PC-3 (cell line): ENCODE results near the gene MED26. TPM values are rescaled to one million over a fixed set of nuclear protein-coding genes. Genes with fewer than 3 reads are reported as not detected.

Experiments used
- ATAC-seq: fragments of 200-7000 bp; cut with Tn5 transposase; 2 replicates; pipeline ENCODE4 v1.9.1; 2020; ENCODE audit warnings: mild to moderate bottlenecking, moderate library complexity
- Bru-seq: library from RNA; stranded (reverse); fragments of 400-500 nt; gene quantifications from one replicate; lab custom pipeline; 2021; lab: Mats Ljungman, UMichigan
- BruChase-seq, 2 experiments: library from RNA; stranded (reverse); fragments of 400-500 nt; gene quantifications; one replicate each; lab custom pipeline; 2021; lab: Mats Ljungman, UMichigan
- BruUV-seq: library from RNA; stranded (reverse); fragments of 400-500 nt; replicated peaks from 2 replicates; lab custom pipeline; 2021; lab: Mats Ljungman, UMichigan
- CTCF ChIA-PET: fragments of 300-600 bp; sonication (Branson Sonifier 250); formaldehyde crosslinking; loops from one replicate; lab custom pipeline; 2022; ENCODE audit warnings: antibody characterized with exemption; lab: Charles Lee
- POLR2A ChIA-PET: fragments of 300-600 bp; sonication (Branson Sonifier 250); formaldehyde crosslinking; loops from one replicate; lab custom pipeline; 2022; ENCODE audit warnings: antibody characterized with exemption; ENCODE audit not compliant: unreplicated experiment; lab: Charles Lee
- DNase-seq: peaks from one replicate; pipeline ENCODE4 v3.0.0-alpha.2; 2015
- H2AFZ ChIP-seq: fragments of 300-600 bp; sonication (generic); 2 replicates; pipeline ENCODE4 v1.6.0; 2016; ENCODE audit warnings: antibody characterized with exemption, low read length
- H3F3A ChIP-seq: fragments of 300-600 bp; sonication (generic); one replicate; pipeline ENCODE4 v1.6.0; 2017; ENCODE audit warnings: antibody characterized with exemption, low read length, control low read depth, mild to moderate bottlenecking; ENCODE audit not compliant: unreplicated experiment
- H3K27ac ChIP-seq: fragments of 300-600 bp; sonication (generic); 2 replicates; pipeline ENCODE4 v1.5.1; 2016; ENCODE audit warnings: mild to moderate bottlenecking, low read length
- H3K27me3 ChIP-seq: fragments of 300-600 bp; sonication (generic); 2 replicates; pipeline ENCODE4 v1.6.1; 2016; ENCODE audit warnings: low read length, mixed read lengths
- H3K36me3 ChIP-seq: fragments of 300-600 bp; sonication (generic); 2 replicates; pipeline ENCODE4 v1.6.1; 2016; ENCODE audit warnings: low read depth, mixed run types, low read length, mixed read lengths
- H3K4me1 ChIP-seq: fragments of 300-600 bp; sonication (generic); 2 replicates; pipeline ENCODE4 v1.5.1; 2016; ENCODE audit warnings: low read length; ENCODE audit not compliant: insufficient read depth
- H3K4me2 ChIP-seq: fragments of 300-600 bp; sonication (generic); 2 replicates; pipeline ENCODE4 v1.6.0; 2016; ENCODE audit warnings: low read length
- H3K4me3 ChIP-seq: fragments of 300-600 bp; sonication (generic); 2 replicates; pipeline ENCODE4 v1.5.1; 2016; ENCODE audit warnings: mild to moderate bottlenecking, low read length, mixed read lengths
- H3K79me2 ChIP-seq: fragments of 300-600 bp; sonication (generic); 2 replicates; pipeline ENCODE4 v1.6.1; 2017; ENCODE audit warnings: low read length, mixed read lengths
- H3K9ac ChIP-seq: fragments of 300-600 bp; sonication (generic); 2 replicates; pipeline ENCODE4 v1.6.0; 2016; ENCODE audit warnings: mild to moderate bottlenecking, low read length
- H3K9me2 ChIP-seq: fragments of 300-600 bp; sonication (generic); replicated peaks from 2 replicates; pipeline ENCODE4 v1.6.1; 2016; ENCODE audit warnings: mixed run types, low read length, mixed read lengths
- H3K9me3 ChIP-seq: fragments of 300-600 bp; sonication (generic); 2 replicates; pipeline ENCODE4 v1.6.1; 2016; ENCODE audit warnings: low read length, mixed read lengths
- H4K20me1 ChIP-seq: fragments of 300-600 bp; sonication (generic); 2 replicates; pipeline ENCODE4 v1.6.1; 2016; ENCODE audit warnings: low read length, mixed read lengths
- EZH2 ChIP-seq: fragments of 300-600 bp; sonication (generic); IDR thresholded peaks from one replicate; pipeline ENCODE4 v1.6.1; 2017; ENCODE audit warnings: antibody characterized with exemption, mild to moderate bottlenecking, low read length; ENCODE audit not compliant: unreplicated experiment
- EZH2phosphoT487 ChIP-seq: fragments of 300-600 bp; sonication (generic); IDR thresholded peaks from 2 replicates; pipeline ENCODE4 v1.6.1; 2018; ENCODE audit warnings: mild to moderate bottlenecking, antibody characterized with exemption, low read length, borderline replicate concordance
- intact Hi-C: fragments of 100-400 bp; cut with micrococcal nuclease; formaldehyde crosslinking; loops from 2 replicates; pipeline ENCODE4 v1.9.0; 2023
- long read RNA-seq: library from polyadenylated mRNA; unstranded; transcript quantifications from one replicate; pipeline ENCODE4 v2.0.0, GENCODE V29; 2021; ENCODE audit not compliant: unreplicated experiment
- total RNA-seq: library from RNA; depleted of rRNA; stranded (reverse); fragments of >200 nt; gene quantifications from 2 replicates; pipeline ENCODE4 v1.2.3, GENCODE V29; 2014; rRNA removed
- TF ChIP-seq, protein P1 (sequence below): fragments of 300-600 bp; sonication (generic); conservative IDR thresholded peaks from 2 replicates; pipeline ENCODE4 v1.5.1; 2017; ENCODE audit warnings: antibody characterized with exemption, low read depth, mild to moderate bottlenecking, low read length

MED26 gene, protein sequence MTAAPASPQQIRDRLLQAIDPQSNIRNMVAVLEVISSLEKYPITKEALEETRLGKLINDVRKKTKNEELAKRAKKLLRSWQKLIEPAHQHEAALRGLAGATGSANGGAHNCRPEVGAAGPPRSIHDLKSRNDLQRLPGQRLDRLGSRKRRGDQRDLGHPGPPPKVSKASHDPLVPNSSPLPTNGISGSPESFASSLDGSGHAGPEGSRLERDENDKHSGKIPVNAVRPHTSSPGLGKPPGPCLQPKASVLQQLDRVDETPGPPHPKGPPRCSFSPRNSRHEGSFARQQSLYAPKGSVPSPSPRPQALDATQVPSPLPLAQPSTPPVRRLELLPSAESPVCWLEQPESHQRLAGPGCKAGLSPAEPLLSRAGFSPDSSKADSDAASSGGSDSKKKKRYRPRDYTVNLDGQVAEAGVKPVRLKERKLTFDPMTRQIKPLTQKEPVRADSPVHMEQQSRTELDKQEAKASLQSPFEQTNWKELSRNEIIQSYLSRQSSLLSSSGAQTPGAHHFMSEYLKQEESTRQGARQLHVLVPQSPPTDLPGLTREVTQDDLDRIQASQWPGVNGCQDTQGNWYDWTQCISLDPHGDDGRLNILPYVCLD
- total RNA-seq (17.5 and 17.7 TPM in 2 replicates), Bru-seq, nascent RNA (percentile 74 among the genes with signal in this experiment), BruChase-seq, experiment 1, labeled RNA remaining after a 6-hour chase (percentile 85 among the genes with signal in this experiment), BruChase-seq, experiment 2, labeled RNA remaining after a 2-hour chase (percentile 92 among the genes with signal in this experiment)
- long read RNA-seq, transcript MED26-202 (1 exons, 3,871 nt) = major isoform, 40 of 45 reads
- long read RNA-seq, transcript MED26-201 (3 exons, 3,174 nt) = minor isoform, 5 of 45 reads
- long read RNA-seq, partial matches to known transcripts = 0 of 45 reads
- long read RNA-seq, other reads (novel, unspliced or antisense) = 0 of 45 reads

DNA sequence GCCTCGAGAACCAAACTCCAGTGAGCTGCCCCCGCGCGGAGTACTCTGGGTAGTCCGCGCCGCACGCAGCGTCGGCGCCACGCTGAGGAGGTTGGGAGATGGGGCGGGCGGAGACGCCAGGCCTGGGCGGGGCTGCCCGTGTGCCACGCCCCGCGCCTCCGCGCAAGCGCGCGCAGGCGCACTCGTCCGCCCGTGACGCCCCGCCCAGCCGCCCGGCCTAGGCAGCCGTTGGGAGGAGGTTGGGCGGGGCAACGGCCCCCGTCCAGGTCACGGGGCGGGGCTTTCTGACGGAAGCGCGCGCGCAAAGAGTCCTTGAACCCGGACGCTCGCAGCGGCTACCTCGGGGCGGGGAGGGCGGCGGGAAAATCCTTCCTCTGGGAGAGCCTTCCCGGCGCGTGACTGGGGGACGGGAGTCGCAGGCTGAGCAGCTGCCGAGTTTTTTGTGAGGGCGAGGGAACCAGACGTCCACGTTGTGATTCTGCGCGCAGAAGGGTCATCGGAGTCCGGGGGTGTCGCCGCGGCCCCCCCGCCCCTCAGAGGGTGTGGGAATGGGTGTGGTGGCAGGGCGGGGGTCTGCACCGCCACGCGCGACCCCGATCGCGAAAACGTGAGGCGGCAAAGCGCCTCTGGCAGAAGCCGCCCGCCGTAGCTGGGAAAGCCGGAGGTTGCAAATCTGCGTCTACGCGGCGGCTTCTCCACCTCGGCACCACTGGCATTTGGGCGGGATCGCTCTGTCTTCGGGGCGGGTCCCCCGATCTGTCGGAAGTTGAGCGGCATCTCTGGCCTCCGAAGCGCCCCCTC is at the start of gene MED26:
Gene MED26 (minus strand): TSS at position 22 of the 801 bp plus-strand sequence. CDS start 261 bp downstream, outside the sequence.
- ATAC-seq = peak; percentile 94
- H3K9me2 ChIP-seq = no peaks in the 10 kb centered on the region
- peak within 1 kb of the TSS; percentile 100 for H3K4me3 ChIP-seq
- H3K79me2 ChIP-seq = peaks cover 49% of the 10 kb centered on the region
- no peak for TF ChIP-seq EZH2phosphoT487
- TF ChIP-seq, protein P1, sequence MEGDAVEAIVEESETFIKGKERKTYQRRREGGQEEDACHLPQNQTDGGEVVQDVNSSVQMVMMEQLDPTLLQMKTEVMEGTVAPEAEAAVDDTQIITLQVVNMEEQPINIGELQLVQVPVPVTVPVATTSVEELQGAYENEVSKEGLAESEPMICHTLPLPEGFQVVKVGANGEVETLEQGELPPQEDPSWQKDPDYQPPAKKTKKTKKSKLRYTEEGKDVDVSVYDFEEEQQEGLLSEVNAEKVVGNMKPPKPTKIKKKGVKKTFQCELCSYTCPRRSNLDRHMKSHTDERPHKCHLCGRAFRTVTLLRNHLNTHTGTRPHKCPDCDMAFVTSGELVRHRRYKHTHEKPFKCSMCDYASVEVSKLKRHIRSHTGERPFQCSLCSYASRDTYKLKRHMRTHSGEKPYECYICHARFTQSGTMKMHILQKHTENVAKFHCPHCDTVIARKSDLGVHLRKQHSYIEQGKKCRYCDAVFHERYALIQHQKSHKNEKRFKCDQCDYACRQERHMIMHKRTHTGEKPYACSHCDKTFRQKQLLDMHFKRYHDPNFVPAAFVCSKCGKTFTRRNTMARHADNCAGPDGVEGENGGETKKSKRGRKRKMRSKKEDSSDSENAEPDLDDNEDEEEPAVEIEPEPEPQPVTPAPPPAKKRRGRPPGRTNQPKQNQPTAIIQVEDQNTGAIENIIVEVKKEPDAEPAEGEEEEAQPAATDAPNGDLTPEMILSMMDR = no peak
- TF ChIP-seq EZH2 = no peak
- H3K4me1 ChIP-seq = peaks cover 19% of the 10 kb centered on the region
- H2AFZ ChIP-seq = peak within 1 kb of the TSS; percentile 99
- H3K36me3 ChIP-seq = peaks cover 35% of the 10 kb centered on the region
- no peaks in the 10 kb centered on the region for H3K9me3 ChIP-seq
- peaks cover 6% of the 10 kb centered on the region for H3F3A ChIP-seq
- H3K27me3 ChIP-seq = no peaks in the 10 kb centered on the region
- CTCF ChIA-PET = no interaction called here
- DNase-seq = peak; percentile 98
- BruUV-seq = TSS peak; percentile 77
- peak within 1 kb of the TSS; percentile 96 for H3K4me2 ChIP-seq
- H3K27ac ChIP-seq = peak within 1 kb of the TSS; percentile 85
- intact Hi-C loops = loop anchor here (2.0 to 5.0 kb wide), 2 partner anchors 30 to 56 kb away; partner anchors contain the start of gene SLC35E1
- peak within 1 kb of the TSS; percentile 99 for H3K9ac ChIP-seq
- H4K20me1 ChIP-seq = peaks cover 41% of the 10 kb centered on the region
- POLR2A ChIA-PET = interaction anchor here (0.6 kb wide), 2 partner anchors 44 to 59 kb away, joined by 3 to 16 read pairs; no protein-coding TSS in a partner anchor

DNA sequence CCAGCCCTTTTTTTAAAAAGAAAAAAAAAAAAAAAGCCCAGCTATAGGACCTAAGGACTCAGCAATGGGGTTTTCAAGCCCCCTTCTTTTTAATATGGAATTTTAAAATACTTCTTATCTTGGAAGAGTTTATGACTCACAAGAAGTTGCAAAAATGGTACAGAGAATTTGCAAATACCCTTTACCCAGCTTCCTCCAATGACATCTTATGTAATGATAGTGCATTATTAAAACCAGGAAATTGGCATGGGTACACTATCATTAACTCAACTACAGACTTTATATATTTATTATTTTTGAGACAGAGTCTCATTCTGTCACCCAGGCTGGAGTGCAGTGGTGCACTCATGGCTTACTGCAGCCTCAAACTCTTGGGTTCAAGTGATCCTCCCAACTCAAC is 49.1 kb upstream of the MED26 start:
- Histone ChIP-seq H3K4me1 (no peaks in the 10 kb centered on the region), H3K9me2 (no peaks in the 10 kb centered on the region), H2AFZ (no peak overlapping the region), H3K36me3 (0 out of 2 replicates have a peak, but pooled peaks cover 5% of the 10 kb centered on the region), H3K4me2 (no peak overlapping the region), H3K4me3 (no peak overlapping the region), H3K9ac (no peak overlapping the region), H3K27me3 (no peaks in the 10 kb centered on the region), H3K27ac (no peak overlapping the region), H3F3A (no peaks in the 10 kb centered on the region), H4K20me1 (no peaks in the 10 kb centered on the region), H3K9me3 (no peaks in the 10 kb centered on the region), H3K79me2 (no peaks in the 10 kb centered on the region)
- BruUV-seq = no TSS peak
- no peak for TF ChIP-seq EZH2
- TF ChIP-seq, protein P1 = no peak
- TF ChIP-seq EZH2phosphoT487 = no peak
- CTCF ChIA-PET = no interaction called here
- ATAC-seq (no peak), DNase-seq (no peak)
- intact Hi-C loops = no loop called here
- POLR2A ChIA-PET = no interaction called here
